ENCODE data around the gene E2F2. TPM values are rescaled to one million over a fixed set of nuclear protein-coding genes. Genes with fewer than 3 reads are reported as not detected.
A peak's percentile ranks its signal among the peaks of the same experiment; 100 is the strongest.

The E2F2 gene
- total RNA-seq, 1 experiment from 2014 or later = 5.1 TPM

DNA sequence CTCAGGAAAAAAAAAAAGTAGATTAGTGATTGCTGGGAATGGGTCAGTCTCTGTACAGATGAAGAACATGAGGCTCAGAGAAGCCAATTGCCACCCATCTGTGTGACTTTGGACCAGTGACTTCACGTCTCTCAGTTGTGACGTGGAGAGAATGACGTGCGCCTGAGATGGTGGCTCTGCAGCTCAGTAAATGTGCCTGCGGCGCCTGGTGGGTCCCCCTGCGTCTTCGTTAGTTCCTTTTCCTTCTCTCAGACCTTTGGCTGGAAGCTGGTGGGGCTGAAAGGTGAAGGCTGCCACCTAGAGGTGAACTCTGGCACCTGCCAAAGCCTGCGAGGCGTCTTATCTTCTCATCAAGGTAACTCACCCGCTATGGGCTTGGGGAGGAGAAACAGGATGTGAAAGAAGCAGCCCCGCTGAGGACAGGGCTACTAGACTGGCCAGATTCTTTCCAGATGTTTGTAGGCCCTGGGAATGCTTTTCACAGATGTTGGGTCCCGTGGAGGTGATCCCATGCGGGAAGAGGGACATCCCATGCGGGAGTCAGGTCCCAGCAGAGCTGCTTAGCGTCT lies 8.7 kb upstream of the E2F2 start:
- Histone ChIP-seq H2AK5ac (ENCODE audit: insufficient read length, low read length) (no peak overlapping the region), H3K4ac (ENCODE audit: low read depth, low read length) (no peak overlapping the region), H3K23me2 (ENCODE audit: insufficient read length, low read depth, low read length, poor library complexity, severe bottlenecking) (no peaks in the 10 kb centered on the region), H2BK5ac (ENCODE audit: insufficient read length, low read length) (no peak overlapping the region), H3K27me3 (ENCODE audit: insufficient read depth, low read length) (no peaks in the 10 kb centered on the region), H2AFZ (ENCODE audit: low read length) (no peak overlapping the region), H4K20me1 (ENCODE audit: control insufficient read depth, insufficient read depth, insufficient read length) (no peaks in the 10 kb centered on the region), H3K4me2 (ENCODE audit: insufficient read depth, insufficient read length, low read length) (no peak overlapping the region), H4K5ac (ENCODE audit: insufficient read length, low read depth, low read length) (no peak overlapping the region), H3K18ac (ENCODE audit: insufficient read length, low read depth, low read length) (no peak overlapping the region), H3K56ac (ENCODE audit: insufficient read length, low read depth, low read length) (no peak overlapping the region), H4K8ac (replicated peaks; ENCODE audit: insufficient read length, low read depth, low read length) (no peak overlapping the region), H3K9me3 (ENCODE audit: control insufficient read depth, low read depth, low read length) (no peaks in the 10 kb centered on the region), H3K23ac (ENCODE audit: insufficient read length, low read depth, low read length) (no peak overlapping the region), H2BK20ac (ENCODE audit: low read depth, low read length, poor library complexity, severe bottlenecking) (no peak overlapping the region), H3K14ac (ENCODE audit: insufficient read depth, low read length) (no peak overlapping the region), H3K79me2 (ENCODE audit: insufficient read depth, low read length) (no peaks in the 10 kb centered on the region), H4K91ac (ENCODE audit: insufficient read length, low read depth, low read length) (no peak overlapping the region), H2BK12ac (ENCODE audit: insufficient read length, low read depth, low read length) (no peak overlapping the region), H3K4me1 (ENCODE audit: insufficient read depth, low read length) (no peaks in the 10 kb centered on the region), H3T11ph (ENCODE audit: low read length) (no peak overlapping the region), H3K27ac (ENCODE audit: insufficient read length, low read depth, low read length) (no peak overlapping the region), H3K79me1 (ENCODE audit: insufficient read depth, low read depth, low read length, poor library complexity, severe bottlenecking) (no peaks in the 10 kb centered on the region), H3K9ac (ENCODE audit: extremely low read depth, insufficient read length, low read length) (no peak overlapping the region), H2BK15ac (ENCODE audit: low read depth, low read length) (no peak overlapping the region), H2BK120ac (ENCODE audit: low read depth, low read length, poor library complexity, severe bottlenecking) (no peak overlapping the region)
- Mint-ChIP-seq H3K4me3 (peak overlapping the region in 1 of 2 experiments; percentile 28; a peak in 1 of 5 replicates), H3K9me3 (no peaks in the 10 kb centered on the region), H3K27ac (no peak overlapping the region), H3K4me1 (peaks cover 2 to 6% of the 10 kb centered on the region in 2 experiments), H3K36me3 (ENCODE audit: insufficient read depth in 1 of 3, low read depth in 3 of 3) (no peaks in the 10 kb centered on the region), H3K27me3 (ENCODE audit: low read depth) (peaks cover 14% of the 10 kb centered on the region)
- WGBS (ENCODE audit: extremely low coverage, insufficient read length, low lambda C conversion rate) = no CpG with 5 or more reads among the region's 16 CpGs
- TF ChIP-seq, protein P1, sequence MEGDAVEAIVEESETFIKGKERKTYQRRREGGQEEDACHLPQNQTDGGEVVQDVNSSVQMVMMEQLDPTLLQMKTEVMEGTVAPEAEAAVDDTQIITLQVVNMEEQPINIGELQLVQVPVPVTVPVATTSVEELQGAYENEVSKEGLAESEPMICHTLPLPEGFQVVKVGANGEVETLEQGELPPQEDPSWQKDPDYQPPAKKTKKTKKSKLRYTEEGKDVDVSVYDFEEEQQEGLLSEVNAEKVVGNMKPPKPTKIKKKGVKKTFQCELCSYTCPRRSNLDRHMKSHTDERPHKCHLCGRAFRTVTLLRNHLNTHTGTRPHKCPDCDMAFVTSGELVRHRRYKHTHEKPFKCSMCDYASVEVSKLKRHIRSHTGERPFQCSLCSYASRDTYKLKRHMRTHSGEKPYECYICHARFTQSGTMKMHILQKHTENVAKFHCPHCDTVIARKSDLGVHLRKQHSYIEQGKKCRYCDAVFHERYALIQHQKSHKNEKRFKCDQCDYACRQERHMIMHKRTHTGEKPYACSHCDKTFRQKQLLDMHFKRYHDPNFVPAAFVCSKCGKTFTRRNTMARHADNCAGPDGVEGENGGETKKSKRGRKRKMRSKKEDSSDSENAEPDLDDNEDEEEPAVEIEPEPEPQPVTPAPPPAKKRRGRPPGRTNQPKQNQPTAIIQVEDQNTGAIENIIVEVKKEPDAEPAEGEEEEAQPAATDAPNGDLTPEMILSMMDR (conservative IDR thresholded peaks at IDR 0.05) = peak; percentile 97
- DNase-seq = peak; percentile 98
